CD4-positive, alpha-beta T cell treated with Interleukin-2 at 100 ng/mL for 4 hours (primary cell): ENCODE measurements around the gene DISC1.
"Not testable (repeated sequence)": the region's sequence is repeated elsewhere in the genome, so short reads cannot be mapped to it uniquely, and the experiment has no call there.

Source experiments
- DNase-seq: peaks from one replicate; pipeline ENCODE4 v3.0.0-alpha.2; 2020; ENCODE audit warnings: low spot score

DISC1 gene

DNA sequence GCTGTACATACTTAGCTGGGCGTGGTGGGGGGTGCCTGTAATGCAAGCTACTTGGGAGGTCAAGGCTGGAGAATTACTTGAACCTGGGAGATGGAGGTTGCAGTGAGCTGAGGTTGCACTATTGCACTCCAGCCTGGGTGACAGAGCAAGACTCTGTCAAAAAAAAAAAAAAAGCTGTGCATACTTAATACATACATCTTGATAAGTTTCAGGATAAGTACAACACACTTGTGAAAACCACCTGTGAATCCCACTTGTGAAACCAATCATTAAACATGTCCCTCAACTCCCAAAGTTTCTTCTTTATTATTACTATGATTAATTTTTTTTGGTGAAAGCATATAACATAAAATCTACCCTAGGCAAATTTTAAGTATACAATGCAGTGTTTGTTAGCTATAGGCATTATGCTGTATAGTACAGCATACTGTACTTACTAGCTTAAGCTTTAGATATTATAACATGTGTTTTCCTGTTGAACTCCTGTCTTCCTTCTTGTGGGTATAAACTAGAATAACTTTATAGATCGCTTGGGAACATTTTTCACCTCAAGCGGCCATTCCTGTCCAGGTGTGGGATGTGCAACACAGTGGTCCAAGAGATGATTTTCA, 41.4 kb downstream of the DISC1 start:
- no peak for DNase-seq

DNA sequence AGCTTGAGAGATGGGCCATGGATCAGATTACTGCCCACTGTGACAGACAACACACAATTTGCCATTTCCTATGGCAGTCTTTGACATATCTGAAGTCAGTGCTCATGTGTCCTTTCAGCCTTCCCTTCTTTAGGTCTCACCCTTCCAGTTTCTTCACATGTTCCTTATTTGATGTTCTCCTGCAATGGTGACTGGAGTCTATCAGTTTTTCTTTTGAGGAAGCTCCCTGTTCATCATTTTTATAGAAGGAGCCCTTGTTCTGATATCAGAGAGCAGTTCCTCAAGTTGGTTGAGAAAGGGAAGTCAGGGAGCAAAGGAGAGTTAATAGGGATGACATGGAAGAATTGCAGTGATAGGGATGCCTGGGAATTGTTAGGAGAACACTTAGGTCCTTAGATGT, 42.2 kb downstream of the DISC1 start:
- no peak for DNase-seq

DNA sequence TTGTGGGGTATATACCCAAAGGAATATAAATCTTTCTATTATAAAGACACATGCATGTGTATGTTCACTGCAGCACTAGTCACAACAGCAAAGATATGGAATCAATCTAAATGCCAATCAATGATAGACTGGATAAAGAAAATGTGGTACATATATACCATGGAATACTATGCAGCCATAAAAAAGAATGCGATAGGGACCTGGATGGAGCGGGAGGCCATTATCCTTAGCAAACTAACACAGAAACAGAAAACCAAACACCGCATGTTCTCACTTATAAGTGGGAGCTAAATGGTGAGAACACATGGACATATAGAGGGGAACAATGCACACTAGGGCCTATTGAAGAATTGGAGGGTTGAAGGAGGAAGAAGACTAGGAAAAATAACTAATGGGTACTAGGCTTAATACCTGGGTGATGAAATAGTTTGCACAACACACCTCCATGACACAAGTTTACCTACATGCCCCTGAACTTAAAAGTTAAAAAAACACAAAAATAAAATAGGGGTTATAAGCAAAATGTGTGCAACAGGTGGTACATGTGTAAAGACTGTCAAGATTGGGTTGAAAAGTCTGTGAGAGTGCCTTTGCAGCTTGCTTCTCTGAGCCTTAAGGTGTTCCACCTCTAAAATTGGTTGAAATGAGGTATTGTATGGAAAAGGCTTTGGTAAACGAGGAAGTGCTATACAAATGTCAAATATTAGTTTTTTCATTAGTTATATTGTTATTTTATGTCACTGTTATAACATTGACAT, 43.5 kb downstream of the DISC1 start:
- DNase-seq: not testable (repeated sequence)

DNA sequence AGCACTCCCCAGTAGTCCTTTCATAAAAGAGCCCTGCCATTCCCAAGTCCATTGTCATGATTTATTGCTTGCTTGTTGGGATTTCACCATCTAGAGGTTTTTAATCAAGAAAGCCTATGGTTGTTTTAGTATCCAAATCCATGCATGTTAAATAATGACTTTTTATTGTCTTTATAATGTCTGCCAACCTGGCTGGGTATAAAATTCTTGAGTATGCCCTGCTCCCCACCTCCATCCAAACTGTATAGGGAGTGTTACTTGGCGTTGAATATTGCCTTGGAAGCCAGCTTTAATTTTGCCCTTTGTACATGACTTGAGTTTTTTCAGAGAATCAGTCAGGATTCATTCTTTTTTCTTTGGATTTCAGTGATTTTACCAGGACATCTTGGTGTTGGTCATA, 44.2 kb downstream of the DISC1 start:
- no peak for DNase-seq

DNA sequence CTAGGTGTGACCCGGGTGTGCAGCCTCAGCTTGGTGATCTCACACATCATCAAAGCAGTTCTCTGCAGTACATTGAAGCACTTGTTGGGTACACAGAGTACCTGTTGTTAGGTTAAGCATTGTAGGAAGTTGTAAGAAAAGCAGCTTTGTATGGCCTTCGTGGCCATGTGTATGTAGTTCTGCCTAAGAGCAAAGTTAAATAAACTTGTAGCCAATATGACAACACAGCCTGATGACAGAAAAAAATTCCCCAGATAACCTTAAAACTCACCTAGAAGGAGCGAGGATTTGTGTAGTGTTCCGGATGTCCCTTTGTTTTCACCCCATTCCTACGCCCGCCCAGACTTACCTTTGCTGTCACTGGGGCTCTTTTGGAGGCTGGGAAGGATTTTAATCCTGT, 48.0 kb downstream of the DISC1 start:
- no peak for DNase-seq

DNA sequence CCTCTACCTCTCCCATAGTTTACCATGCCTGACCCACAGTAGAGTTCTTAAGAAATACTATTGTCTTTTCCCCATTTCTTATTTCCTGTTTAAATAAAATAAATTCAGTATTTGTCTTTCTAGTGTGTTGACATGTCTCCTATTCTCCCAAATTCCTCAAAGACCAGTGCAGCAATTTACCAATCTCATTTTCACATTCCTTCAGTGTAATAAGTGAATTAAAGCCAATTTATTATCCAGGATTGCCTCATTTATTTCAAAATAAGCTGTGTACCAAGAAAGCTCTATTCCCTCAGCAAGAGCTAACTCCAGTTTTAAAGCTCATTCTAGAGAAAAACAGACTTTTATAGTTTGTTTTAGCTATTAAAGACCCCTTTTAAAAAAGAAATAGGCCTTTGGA, 49.9 kb downstream of the DISC1 start:
- no peak for DNase-seq

DNA sequence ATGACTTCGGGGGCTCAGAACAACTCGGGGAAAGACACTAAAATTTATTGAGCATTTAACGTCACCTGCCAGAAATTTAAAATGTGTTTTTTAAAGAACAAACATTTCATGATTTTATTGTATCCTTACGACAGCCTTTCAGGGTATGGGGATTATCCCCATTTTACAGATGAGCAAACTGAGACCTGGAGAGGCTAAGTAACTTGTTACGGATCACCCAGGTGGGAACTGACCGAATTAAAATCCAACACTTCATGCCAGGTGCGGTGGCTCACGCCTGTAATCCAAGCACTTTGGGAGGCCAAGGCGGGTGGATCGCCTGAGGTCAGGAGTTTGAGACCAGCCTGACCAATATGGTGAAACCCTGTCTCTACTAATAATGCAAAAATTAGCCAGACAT, 50.9 kb downstream of the DISC1 start:
- DNase-seq: no peak

DNA sequence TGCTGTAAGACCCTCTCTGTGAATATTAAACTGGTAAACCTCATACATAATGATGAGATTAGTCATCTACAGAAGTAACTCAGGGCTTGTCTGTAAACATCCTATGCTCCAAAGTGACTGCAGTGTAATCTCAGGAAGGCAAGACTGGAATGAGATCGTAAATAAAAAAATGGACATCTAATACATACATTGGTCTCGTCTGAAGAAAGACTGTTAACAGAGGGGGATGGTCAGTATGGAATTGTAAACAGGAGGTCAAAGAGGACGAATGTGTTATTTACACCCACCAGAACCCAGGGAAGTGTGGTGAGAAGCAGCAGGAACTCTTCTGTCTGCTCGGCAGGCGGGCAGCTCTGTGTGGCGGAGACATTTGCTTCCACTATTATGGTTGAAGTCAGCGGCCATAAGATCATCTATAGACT, 51.4 kb downstream of the DISC1 start:
- DNase-seq: no peak

DNA sequence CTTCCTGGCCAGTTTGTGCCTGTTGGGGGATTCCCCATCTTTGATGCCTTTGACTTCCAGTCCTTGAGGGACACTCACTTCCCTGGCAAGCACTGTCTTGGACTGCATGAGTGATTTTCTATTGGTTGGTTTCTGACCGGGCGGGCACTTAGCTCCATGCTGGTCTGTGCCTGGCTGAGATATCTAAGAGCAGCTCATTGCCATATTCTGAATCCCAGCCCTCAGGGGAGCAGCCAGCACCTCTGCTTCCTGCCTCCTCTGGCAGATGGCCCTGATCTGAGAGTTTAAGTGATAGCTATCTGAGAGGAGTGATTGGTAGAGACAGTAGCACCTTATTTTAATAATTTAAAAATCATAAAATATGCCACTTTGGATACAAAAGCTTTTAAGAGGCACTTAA, 52.5 kb downstream of the DISC1 start:
- no peak for DNase-seq

DNA sequence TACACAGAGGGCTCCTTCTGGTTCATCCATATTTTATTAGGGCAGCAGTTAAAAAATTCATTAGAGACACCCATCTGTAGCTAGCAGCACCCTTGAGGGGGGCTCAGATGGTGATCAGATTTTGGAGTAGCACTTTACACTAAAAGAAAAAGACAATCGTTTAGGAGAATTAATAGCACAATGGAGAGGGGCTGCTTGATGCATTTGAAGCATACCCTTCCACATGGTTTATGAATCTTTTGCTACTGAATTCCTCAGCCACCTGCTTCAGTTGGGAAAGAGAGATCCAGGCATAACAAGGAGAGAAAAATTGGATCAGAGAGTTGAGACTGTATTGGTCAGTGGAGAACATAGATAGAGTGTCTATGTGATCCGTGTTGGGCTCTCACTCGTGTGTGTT, 54.4 kb downstream of the DISC1 start:
- no peak for DNase-seq

DNA sequence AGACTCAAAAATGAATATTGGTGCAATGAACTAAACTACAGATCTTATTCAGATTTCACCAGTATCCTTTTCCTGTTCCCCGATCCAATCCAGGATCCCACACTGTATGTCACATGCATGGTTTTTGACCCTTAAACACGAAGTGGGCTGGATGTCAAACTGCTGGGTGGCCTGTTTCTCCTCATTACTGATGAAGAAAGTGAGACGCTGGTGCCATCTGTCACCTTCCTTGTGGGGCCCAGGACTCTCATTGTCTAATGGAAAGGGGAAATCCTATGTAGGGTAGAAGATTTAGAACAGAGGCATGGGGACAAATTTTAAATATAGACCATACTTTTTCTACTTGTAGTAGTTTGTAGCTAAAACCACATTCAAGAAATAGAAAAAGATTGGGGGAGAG, 56.2 kb downstream of the DISC1 start:
- no peak for DNase-seq

DNA sequence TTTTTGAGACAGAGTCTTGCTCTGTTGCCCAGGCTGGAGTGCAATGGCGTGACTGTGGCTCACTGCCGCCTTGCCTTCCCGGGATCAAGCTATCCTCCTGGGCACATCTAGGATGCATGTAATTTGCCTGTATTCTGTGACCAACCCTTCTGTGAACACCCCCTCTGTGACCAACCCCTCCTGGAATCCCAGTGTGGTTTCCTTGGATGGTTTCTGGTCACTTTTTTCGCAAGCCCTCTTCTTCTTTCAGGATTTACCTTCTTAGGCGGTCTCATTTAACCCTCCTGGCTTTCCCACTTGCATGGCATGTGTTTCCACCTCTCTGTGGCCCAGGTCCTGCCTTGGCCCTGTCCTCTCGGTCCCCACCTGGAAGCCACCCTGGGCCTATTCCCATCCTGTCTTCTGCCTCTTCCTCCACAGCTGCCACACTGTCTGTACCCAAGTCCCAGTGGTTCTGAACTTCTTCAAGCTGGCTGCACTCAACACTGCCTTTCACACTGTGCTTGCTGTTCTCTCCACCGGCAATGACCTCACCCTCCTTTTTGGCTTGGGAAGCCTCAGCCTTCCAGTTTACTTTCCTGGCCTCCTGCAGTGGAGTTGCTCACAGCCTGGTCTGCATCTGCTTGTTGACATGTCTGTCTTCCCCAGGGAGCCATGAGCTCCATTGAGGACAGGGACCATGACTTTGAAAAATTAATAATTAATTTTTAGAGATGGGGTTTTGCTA, 57.0 kb downstream of the DISC1 start:
- no peak for DNase-seq

DNA sequence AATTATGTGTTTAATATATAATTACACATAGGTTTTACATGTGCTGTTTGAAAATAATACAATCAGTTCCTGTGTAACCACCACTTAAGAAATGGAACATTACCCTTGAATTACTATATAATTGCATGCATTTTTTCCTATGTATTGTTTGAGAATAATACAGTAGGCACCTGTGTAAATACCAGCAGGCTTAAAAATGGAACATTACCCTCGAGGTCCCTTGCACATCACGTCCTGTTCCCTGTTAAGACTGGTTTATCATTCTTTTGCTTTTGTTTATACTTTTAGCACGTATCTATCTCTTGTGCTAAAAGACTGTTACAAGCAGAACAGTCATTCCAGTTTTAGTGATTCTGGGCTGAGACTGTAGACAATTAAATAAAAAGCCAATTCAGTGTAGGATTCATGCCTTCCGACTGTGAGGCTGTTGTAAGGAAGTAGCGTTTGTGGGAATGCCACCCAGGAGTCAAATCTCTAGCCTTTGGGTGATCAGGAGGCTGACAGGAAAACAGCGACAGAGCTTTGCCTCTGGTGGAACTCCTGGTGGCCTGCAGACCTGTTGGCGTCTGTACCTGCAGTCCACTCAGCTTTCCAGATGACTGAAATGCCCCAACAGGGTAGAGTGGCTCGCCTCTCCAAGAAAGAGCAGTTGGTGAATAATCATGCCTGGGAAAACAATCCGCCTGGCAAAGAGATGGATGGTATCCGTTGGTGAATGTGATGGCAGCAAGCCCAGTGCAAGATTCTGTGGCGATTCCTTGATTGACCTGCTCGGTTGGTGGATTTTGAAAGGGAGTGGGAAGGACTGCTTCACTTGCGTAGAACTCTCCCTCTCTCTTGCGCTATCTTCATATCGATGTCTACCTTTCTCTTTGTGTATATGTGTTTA, 58.0 kb downstream of the DISC1 start:
- DNase-seq: no peak

DNA sequence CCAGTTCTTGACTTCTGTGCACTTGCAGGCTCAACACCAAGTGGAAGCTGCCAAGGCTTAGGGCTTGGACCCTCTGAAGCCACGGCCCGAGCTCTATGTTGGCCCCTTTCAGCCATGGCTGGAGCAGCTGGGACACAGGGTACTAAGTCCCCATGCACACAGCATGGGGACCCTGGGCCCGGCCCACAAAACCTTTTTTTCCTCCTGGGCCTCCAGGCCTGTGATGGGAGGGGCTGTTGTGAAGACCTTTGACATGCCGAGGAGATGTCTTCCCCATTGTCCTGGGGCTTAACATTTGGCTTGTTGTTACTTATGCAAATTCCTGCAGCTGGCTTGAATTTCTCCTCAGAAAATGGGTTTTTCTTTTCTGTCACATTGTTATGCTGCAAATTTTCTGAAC, 59.8 kb downstream of the DISC1 start:
- no peak for DNase-seq

DNA sequence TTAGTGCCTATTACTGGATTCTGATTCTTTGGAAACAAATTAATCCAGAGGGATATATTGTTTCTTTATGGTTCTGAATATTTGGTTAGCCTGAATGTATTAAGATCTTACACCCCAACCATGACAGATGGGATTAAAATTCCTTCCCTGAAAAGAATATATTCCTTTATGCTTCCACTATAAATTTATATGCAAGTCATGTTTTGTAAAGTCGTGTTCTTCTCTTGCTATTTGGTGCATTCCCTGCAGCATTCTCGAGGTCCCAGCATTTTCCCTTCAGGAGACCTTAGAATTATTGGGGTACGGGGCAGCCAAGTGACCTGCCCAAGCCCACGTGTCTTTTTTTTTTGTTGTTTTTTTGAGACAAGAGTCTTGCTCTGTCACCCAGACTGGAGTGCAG, 62.4 kb downstream of the DISC1 start:
- DNase-seq: no peak

DNA sequence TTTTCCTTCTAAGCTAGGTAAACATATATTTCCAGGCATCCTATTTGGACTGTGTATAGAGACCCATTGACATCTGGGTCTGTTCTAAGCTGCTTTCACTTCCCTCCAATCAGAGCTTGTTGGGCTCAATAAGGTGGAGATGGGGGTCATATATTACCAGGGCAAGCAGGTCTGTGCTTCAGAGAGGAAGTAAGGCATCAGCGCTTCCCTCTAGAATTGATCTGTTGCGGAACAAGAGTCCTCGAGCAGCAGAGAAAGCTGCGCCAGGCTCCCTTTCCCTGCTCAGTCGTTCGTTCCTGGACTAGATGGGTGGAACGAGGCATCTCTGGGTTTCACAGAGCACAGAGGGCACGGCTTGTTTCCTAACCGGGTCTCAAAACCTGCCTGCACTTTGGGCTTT, 63.5 kb downstream of the DISC1 start:
- DNase-seq: no peak

DNA sequence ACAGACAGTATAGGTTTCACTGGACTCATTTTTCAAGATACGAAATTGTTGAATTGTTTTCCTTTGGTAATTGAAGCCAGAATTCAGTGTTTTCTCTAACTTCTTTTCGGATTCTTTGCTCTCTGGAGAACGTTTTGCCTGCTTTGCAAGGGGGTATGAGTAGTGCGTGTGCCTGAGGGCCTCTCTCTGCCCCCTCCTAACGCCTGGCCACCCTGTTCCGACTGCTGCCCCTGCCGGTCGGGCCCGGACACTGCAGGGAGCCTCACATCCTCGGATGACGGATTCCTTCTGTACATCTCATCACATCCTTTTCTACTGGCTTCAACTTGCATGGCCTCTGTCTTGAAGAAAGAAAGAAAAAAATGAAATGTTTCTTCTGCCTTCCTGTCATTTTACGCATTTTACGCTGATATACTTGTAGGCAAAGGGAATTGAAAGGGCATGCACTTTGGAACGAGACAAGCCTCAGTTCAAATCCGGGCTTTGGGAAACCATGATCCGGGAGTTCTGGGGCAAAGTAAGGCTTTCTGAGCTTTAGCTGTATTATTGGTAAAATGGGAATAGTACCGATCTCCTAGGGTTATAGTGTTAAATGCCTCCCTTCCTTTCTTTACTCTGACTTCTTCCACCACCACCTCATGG, 65.1 kb downstream of the DISC1 start:
- DNase-seq: no peak

DNA sequence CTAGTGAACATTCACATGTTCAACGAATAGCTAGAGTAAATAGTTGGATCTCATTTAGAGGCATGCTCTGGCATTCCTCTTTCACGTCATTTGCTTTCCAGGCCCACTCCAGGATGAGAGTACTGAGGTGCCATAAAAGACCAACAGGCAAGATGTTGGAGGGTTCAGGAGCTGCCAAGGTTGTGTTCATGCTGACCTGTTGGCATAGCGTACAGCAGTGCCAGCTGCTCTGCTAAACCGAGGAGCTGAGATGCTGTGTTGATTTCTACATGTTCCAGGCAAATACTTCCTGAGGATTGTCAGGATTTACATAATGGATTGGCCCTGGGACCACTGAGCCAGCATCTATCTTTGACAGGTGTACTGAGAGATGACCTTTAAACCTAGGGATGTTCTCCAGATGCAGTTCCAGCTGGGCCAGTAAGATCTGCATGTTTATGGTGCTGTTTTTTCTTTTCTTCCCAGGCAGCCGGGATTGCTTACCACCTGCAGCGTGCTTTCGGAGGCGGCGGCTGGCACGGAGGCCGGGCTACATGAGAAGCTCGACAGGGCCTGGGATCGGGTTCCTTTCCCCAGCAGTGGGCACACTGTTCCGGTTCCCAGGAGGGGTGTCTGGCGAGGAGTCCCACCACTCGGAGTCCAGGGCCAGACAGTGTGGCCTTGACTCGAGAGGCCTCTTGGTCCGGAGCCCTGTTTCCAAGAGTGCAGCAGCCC, 66.9 kb downstream of the DISC1 start:
- no peak for DNase-seq

DNA sequence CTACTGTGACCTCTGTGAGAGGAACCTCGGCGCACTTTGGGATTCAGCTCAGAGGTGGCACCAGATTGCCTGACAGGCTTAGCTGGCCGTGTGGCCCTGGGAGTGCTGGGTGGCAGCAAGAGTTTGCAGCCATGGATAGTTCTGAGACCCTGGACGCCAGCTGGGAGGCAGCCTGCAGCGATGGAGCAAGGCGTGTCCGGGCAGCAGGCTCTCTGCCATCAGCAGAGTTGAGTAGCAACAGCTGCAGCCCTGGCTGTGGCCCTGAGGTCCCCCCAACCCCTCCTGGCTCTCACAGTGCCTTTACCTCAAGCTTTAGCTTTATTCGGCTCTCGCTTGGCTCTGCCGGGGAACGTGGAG, 67.5 kb downstream of the DISC1 start:
- no peak for DNase-seq

DNA sequence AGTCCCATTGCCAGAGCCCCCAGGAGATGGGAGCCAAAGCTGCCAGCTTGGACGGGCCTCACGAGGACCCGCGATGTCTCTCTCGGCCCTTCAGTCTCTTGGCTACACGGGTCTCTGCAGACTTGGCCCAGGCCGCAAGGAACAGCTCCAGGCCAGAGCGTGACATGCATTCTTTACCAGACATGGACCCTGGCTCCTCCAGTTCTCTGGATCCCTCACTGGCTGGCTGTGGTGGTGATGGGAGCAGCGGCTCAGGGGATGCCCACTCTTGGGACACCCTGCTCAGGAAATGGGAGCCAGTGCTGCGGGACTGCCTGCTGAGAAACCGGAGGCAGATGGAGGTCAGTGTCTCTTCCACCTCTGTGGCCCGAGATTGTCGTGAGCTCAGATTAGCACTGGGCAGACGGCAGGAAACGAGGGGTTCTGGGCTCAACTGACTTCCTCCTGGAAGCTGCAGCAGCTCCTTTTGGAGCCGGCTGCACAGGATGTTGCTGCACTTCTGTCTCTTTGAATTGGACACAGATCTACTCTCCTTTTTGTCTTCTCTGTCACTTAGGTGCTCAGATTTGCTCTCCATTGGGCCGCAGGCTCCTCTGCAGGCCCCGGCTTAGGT, 68.0 kb downstream of the DISC1 start:
- no peak for DNase-seq
